HEK293T (cell line): ENCODE results near the gene FRMD4B.

Experiments used
- ARNT ChIP-seq: fragments of 450-650 bp; IDR thresholded peaks from 2 replicates; pipeline ENCODE4 v1.6.1; 2017; ENCODE audit warnings: mild to moderate bottlenecking
- BHLHE40 ChIP-seq: fragments of 450-650 bp; IDR thresholded peaks from 2 replicates; pipeline ENCODE4 v1.6.1; 2016; ENCODE audit warnings: mild to moderate bottlenecking, moderate library complexity, borderline replicate concordance
- ELF4 ChIP-seq: fragments of 450-650 bp; IDR thresholded peaks from 2 replicates; pipeline ENCODE4 v1.6.1; 2017; ENCODE audit warnings: antibody characterized with exemption
- FOXA1 ChIP-seq: fragments of 450-650 bp; IDR thresholded peaks from 2 replicates; pipeline ENCODE4 v1.6.1; 2016; ENCODE audit warnings: mild to moderate bottlenecking
- FOXM1 ChIP-seq: fragments of 450-650 bp; IDR thresholded peaks from 2 replicates; pipeline ENCODE4 v1.6.1; 2017; ENCODE audit warnings: mild to moderate bottlenecking, borderline replicate concordance
- L3MBTL2 ChIP-seq: fragments of 450-650 bp; conservative IDR thresholded peaks from 2 replicates; pipeline ENCODE4 v1.6.1; 2016; ENCODE audit warnings: mild to moderate bottlenecking
- NFRKB ChIP-seq: fragments of 450-650 bp; IDR thresholded peaks from 2 replicates; pipeline ENCODE4 v1.6.1; 2016; ENCODE audit warnings: mild to moderate bottlenecking, moderate library complexity
- SP1 ChIP-seq: fragments of 450-650 bp; IDR thresholded peaks from 2 replicates; pipeline ENCODE4 v1.6.1; 2017
- SUZ12 ChIP-seq: fragments of 450-650 bp; IDR thresholded peaks from 2 replicates; pipeline ENCODE4 v1.6.1; 2016; ENCODE audit warnings: mild to moderate bottlenecking
- TARDBP ChIP-seq: fragments of 450-650 bp; IDR thresholded peaks from 2 replicates; pipeline ENCODE4 v1.6.1; 2016
- TF ChIP-seq, protein P1 (sequence below): fragments of 450-650 bp; IDR thresholded peaks from 2 replicates; pipeline ENCODE4 v1.6.1; 2016

DNA sequence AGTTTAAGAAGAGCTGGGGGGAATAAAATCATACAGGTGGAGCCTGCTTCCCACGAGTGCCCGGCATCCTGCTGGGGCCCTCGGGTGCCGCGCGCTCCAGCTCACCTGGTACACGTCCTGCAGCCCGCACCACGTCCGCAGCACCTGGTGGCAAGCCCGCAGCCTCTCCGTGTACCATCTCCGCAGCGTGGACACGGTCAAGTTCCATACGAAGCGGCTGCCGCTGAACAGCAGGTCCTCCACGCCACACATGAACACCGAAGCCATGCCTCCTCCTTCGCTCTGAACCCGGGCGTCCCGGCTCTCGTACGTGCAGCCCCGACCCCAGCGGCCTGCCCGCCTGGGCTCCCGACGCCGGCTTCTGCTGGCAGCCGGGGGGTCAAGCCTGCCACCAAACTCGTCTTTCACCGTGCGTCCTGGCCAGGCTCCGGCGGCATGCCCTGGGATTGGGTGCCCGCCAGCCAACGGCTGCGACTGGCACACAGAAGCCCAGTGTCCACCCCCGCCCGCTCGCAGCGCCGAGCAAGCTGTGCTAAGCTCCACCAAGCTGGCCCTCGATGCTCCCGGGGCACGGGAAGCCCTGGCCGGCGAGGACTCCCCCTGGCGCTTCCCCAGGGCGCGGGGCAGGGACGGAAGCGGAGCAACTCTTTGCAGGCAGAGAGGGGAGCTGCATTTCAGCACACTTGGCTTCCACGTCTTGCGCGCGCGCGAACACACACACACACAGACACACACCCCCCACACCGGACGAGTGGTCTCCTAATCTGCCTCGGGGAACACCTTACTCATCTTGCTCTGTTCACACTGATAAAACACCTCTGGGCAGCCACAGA lies at the start of gene FRMD4B:
- TF ChIP-seq L3MBTL2 (0 out of 2 replicates have a peak, but pooled peaks have one; percentile 44), TARDBP (no peak), SP1 (no peak), FOXM1 (no peak), BHLHE40 (no peak), FOXA1 (no peak), NFRKB (no peak), ELF4 (no peak), SUZ12 (no peak), ARNT (no peak)
- TF ChIP-seq, protein P1, sequence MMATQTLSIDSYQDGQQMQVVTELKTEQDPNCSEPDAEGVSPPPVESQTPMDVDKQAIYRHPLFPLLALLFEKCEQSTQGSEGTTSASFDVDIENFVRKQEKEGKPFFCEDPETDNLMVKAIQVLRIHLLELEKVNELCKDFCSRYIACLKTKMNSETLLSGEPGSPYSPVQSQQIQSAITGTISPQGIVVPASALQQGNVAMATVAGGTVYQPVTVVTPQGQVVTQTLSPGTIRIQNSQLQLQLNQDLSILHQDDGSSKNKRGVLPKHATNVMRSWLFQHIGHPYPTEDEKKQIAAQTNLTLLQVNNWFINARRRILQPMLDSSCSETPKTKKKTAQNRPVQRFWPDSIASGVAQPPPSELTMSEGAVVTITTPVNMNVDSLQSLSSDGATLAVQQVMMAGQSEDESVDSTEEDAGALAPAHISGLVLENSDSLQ: no peak
